Activated CD4-positive, alpha-beta T cell treated with anti-CD3 and anti-CD28 coated beads, Interleukin-2, amount 10 ng/mL, durations not matched to agents 24 days and 14 days (primary cell): ENCODE results near the gene CHST3. TPM values are rescaled to one million over a fixed set of nuclear protein-coding genes. Genes with fewer than 3 reads are reported as not detected.

Experiments used
- DNase-seq: peaks from one replicate; pipeline ENCODE4 v3.0.0; 2022
- H3K27ac Mint-ChIP-seq: one replicate; pipeline ENCODE4 v1.8.0; 2022; ENCODE audit warnings: mild to moderate bottlenecking, mixed read lengths
- H3K27me3 Mint-ChIP-seq: one replicate; pipeline ENCODE4 v1.8.0; 2022; ENCODE audit warnings: mixed read lengths
- H3K36me3 Mint-ChIP-seq: one replicate; pipeline ENCODE4 v1.8.0; 2022; ENCODE audit warnings: low read depth, mild to moderate bottlenecking, mixed read lengths
- H3K4me1 Mint-ChIP-seq: one replicate; pipeline ENCODE4 v1.8.0; 2021; ENCODE audit warnings: mixed read lengths
- H3K4me3 Mint-ChIP-seq: one replicate; pipeline ENCODE4 v1.8.0; 2022; ENCODE audit warnings: mild to moderate bottlenecking, moderate library complexity, mixed read lengths
- H3K9me3 Mint-ChIP-seq: one replicate; pipeline ENCODE4 v1.8.0; 2021; ENCODE audit warnings: mixed read lengths
- intact Hi-C: fragments of 100-400 bp; cut with micrococcal nuclease; formaldehyde crosslinking; loops from one replicate; pipeline ENCODE4 v1.15.1; 2023
- total RNA-seq: library from RNA; stranded (reverse); gene quantifications from 2 replicates; pipeline ENCODE4 v1.2.3, GENCODE V29; 2022

CHST3 gene
- total RNA-seq, 1 donor from 2014 or later, result 0.63 TPM

DNA sequence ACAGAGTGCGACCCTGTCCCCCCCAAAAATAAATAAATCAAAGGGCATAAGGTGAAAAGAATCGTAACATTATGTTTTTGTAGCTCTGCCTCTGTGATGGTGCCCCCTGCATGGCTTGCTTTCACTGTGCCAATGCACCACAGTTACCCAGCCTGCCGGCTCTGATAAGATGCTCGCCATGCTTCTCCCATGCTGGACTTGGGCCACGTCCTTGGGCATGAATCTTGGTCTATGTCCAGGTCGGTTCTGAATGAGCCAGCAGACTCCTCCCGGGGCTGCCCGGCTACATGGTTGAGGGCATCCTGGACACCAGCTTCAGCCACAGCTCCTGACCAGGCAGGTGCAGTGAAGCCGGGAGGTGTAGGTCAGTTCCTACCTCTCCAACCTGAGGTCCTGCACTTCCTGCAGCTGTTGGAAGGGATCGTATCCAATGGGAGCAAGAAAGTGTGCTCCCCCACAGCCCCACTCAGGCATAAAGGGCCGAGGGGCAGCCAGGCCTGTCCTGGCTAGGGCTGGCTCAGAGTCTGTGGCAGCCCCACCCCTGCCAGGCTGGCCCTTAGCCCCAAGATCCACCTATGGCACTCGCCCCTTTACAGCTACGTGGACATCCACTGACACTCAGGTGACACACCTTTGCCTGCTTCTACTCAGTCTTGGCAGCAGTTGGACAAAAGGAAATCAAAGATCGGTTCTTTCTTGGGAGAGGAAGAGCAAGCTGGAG, 34.1 kb downstream of the CHST3 start:
- peaks cover 2% of the 10 kb centered on the region for H3K27me3 Mint-ChIP-seq
- intact Hi-C loops, result no loop called here
- H3K4me3 Mint-ChIP-seq, result no peak overlapping the region

DNA sequence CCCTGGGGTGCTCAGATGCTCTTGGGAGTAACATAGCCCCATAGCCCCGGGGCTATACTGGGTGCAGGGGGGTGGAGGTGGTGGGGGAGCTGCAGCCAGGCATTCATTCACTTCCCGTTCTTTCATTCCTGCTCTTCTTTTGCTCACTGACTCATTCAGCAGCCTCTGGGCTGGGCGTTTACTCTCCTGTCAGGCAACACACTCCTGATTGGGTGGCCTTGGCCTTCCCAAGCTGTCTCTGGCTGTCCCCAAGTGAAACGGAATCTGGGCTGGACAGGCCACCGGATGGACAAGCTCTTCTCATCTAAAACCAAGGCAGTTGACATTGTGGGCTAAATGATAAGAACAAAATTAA, 34.6 kb downstream of the CHST3 start:
- Mint-ChIP-seq H3K4me1 (no peaks in the 10 kb centered on the region), H3K27me3 (no peaks in the 10 kb centered on the region), H3K4me3 (no peak overlapping the region), H3K36me3 (no peaks in the 10 kb centered on the region), H3K27ac (no peak overlapping the region), H3K9me3 (no peaks in the 10 kb centered on the region)
- DNase-seq, result no peak
- intact Hi-C loops, result no loop called here

More for the DNA sequence above, 34.1 kb downstream of the CHST3 start:
- Mint-ChIP-seq H3K4me1 (no peaks in the 10 kb centered on the region), H3K36me3 (no peaks in the 10 kb centered on the region), H3K9me3 (no peaks in the 10 kb centered on the region), H3K27ac (no peak overlapping the region)
- DNase-seq, result no peak

DNA sequence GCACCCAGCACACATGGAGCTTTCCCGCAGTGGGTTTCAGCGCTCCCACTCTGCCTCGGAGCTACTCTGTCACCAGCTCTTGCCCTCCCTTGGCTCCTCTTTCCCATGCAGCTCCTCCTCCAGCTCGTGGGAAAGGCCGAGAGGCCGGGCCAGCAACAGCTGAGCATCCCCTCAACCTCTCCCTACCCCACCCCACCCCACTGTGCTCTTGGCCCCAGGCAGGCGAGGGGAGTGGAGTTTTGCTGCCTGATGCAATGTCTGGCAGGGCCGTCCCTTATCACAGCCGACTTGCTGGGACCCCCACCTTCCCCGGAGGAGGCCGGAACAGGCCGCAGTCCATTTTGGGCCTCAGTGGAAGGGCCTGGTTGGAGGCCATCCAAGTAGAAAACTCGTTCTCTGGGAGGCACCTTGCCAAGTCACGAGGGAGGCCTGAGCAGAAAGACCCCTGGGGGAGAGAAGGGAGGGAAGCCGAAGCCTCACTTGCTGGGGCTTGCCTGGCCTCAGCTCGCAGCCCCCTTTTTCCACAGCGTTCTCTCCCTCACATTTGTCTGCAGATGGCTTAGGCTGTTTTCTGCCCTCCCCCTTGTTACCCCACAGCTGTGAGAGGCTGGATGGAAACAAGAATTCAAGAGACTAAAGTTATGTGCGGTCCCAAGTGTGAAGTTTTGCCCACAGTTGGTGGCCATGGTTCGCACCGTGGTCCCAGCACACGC, 35.3 kb downstream of the CHST3 start:
- Mint-ChIP-seq H3K4me3 (no peak overlapping the region), H3K9me3 (no peaks in the 10 kb centered on the region), H3K27me3 (no peaks in the 10 kb centered on the region), H3K27ac (no peak overlapping the region), H3K36me3 (no peaks in the 10 kb centered on the region), H3K4me1 (no peaks in the 10 kb centered on the region)
- DNase-seq, result no peak
- intact Hi-C loops, result no loop called here

DNA sequence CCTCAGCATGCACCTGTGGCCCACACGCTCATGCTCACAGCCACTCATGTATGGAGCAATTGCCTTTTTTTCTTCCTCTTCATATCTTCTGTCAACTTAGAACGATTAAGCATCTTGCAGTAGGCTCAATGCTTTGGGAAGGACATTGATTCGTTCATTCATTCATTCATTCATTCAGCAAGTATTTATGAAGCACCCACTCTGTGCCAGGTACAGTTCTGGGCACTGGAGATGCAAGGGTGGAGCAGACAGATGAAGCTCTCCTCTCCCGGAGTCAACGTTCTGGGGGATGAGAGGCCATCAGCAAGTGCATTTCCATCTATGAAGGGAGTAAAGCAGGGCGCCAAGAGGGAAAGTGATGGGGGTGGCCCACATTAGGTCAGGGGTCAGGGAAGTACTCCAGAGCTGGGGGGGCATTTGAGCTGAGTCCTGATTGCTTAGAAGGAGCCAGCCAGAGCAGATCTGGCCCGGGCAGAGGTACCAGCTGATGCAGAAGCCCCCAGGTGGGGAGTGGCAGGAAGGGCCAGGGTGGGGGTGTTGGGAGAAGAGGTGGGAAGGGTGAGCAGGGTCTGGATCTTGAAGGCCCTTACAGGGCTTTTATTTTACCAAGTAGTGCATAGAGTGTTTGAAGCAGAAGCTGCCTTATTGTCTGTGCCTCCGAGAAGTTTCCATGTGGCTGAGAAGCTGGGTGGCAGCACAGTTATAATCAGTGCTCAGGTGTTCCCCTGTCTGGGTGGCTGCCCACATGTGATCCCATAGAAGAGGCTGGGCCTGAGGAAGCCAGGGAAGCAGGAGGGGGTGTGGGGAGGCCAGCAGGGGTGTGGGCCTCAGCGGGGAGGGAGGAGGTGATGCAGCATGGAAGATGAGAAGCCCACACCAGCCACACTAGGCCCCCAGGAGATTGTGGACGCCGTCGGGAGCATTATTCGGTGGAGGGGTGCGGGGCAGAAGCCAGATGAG, 36.2 kb downstream of the CHST3 start:
- intact Hi-C loops, result no loop called here
- H3K27me3 Mint-ChIP-seq, result no peaks in the 10 kb centered on the region
- H3K9me3 Mint-ChIP-seq, result no peaks in the 10 kb centered on the region
- no peak overlapping the region for H3K4me3 Mint-ChIP-seq
- no peaks in the 10 kb centered on the region for H3K4me1 Mint-ChIP-seq
- H3K36me3 Mint-ChIP-seq, result no peaks in the 10 kb centered on the region
- H3K27ac Mint-ChIP-seq, result no peak overlapping the region
- no peak for DNase-seq

DNA sequence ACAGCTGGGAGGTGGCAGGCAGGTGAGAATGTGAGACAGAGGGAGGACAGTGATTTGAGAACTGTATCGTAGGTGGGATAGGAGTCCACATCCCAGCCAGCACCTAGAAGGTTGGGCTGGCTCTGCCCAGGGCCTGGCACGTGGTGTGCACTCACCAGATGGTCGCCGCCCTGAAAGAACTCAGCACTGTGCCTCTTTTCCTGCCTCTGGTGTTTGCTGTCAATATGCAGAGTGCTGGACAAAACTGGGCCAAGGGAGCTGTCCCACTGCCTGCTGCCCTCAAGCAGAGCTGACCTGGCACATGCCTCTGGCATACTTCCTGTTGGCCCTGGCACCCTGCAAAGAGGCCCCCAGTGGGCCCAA, 36.8 kb downstream of the CHST3 start:
- DNase-seq, result no peak
- Mint-ChIP-seq H3K27ac (no peak overlapping the region), H3K4me3 (no peak overlapping the region), H3K4me1 (no peaks in the 10 kb centered on the region), H3K36me3 (no peaks in the 10 kb centered on the region), H3K27me3 (no peaks in the 10 kb centered on the region), H3K9me3 (no peaks in the 10 kb centered on the region)
- intact Hi-C loops, result no loop called here

DNA sequence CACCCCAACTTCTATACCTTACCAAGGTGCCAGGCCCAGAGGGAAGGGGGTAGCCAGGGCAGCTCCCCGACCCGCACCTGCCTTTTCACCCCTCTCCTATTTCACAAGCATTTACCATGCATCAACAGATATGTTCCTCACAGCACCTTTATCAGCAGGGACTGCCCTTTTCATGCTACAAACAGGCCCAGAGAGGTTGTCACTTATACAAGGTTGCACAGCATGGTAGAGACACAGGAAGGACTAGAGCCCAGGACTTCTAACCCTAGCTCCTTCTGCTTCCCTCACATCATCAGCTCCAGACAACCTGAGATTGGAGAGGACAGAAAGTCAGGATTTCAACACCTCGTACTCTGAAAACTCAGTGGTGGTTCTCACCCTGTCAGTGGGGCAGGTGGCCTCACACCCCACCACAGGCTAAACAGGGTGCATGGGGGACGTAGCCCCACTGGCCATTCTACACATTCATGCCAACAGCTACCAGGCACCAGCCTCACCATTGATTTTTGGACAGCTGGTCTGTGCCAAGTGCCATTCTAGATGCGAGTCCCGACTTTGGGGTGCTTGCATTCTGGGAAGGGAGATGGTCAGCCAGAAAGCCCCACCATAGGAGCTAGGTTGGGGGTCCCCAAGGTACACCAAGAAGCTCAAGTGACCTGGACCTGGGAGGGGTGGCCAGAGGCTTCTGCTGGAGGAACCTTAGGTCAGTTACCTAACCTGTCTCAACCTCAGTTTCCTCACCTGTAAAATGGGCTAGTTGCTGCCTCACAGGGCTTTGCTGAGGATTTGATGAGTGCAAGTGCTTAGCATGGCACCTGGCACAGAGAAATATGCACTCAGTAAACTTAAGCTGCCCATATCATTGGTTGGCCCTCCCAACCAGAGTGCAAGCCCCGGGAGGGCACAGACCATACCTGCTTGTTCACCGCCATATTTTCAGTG, 38.4 kb downstream of the CHST3 start:
- no peak for DNase-seq
- no peaks in the 10 kb centered on the region for H3K27me3 Mint-ChIP-seq
- intact Hi-C loops, result no loop called here
- no peaks in the 10 kb centered on the region for H3K9me3 Mint-ChIP-seq
- no peaks in the 10 kb centered on the region for H3K36me3 Mint-ChIP-seq
- H3K27ac Mint-ChIP-seq, result no peak overlapping the region
- no peak overlapping the region for H3K4me3 Mint-ChIP-seq
- no peaks in the 10 kb centered on the region for H3K4me1 Mint-ChIP-seq

DNA sequence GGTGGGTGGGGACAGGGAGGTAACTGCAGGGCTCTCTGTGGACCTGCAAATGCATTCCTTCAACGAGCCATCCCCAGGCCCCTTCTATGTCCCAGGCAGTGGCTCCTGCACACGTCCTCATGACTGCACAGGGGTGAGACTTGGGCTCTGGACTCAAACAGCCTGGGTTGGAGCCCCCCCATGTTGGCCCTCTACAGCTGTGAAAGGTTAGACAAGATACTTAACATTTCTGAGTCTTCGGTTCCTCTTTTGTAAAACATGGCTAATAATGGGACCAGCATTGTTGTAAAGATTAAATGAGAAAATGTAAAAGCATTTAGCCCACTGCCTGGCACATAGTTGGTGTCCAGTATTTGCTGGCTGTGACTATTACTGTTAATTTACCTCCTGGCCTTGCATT, 41.8 kb downstream of the CHST3 start:
- Mint-ChIP-seq H3K9me3 (no peaks in the 10 kb centered on the region), H3K27ac (no peak overlapping the region), H3K27me3 (no peaks in the 10 kb centered on the region), H3K36me3 (no peaks in the 10 kb centered on the region), H3K4me3 (no peak overlapping the region), H3K4me1 (no peaks in the 10 kb centered on the region)
- intact Hi-C loops, result no loop called here
- no peak for DNase-seq

DNA sequence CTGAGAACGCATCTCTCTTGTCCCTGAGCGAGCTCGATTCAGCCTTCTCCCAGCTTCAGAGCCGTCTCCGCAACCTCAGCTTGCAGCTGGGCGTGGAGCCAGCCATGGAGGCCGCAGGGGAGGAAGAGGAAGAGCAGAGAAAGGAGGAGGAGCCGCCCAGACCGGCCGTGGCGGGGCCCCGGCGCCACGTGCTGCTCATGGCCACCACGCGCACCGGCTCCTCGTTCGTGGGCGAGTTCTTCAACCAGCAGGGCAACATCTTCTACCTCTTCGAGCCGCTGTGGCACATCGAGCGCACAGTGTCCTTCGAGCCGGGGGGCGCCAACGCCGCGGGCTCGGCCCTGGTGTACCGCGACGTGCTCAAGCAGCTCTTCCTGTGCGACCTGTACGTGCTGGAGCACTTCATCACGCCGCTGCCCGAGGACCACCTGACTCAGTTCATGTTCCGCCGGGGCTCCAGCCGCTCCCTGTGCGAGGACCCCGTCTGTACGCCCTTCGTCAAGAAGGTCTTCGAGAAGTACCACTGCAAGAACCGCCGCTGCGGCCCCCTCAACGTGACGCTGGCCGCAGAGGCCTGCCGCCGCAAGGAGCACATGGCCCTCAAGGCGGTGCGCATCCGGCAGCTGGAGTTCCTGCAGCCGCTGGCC, 43.2 kb downstream of the CHST3 start:
- no peaks in the 10 kb centered on the region for H3K27me3 Mint-ChIP-seq
- intact Hi-C loops, result no loop called here
- H3K27ac Mint-ChIP-seq, result no peak overlapping the region
- H3K4me1 Mint-ChIP-seq, result no peaks in the 10 kb centered on the region
- H3K4me3 Mint-ChIP-seq, result no peak overlapping the region
- H3K36me3 Mint-ChIP-seq, result no peaks in the 10 kb centered on the region
- DNase-seq, result no peak
- no peaks in the 10 kb centered on the region for H3K9me3 Mint-ChIP-seq

DNA sequence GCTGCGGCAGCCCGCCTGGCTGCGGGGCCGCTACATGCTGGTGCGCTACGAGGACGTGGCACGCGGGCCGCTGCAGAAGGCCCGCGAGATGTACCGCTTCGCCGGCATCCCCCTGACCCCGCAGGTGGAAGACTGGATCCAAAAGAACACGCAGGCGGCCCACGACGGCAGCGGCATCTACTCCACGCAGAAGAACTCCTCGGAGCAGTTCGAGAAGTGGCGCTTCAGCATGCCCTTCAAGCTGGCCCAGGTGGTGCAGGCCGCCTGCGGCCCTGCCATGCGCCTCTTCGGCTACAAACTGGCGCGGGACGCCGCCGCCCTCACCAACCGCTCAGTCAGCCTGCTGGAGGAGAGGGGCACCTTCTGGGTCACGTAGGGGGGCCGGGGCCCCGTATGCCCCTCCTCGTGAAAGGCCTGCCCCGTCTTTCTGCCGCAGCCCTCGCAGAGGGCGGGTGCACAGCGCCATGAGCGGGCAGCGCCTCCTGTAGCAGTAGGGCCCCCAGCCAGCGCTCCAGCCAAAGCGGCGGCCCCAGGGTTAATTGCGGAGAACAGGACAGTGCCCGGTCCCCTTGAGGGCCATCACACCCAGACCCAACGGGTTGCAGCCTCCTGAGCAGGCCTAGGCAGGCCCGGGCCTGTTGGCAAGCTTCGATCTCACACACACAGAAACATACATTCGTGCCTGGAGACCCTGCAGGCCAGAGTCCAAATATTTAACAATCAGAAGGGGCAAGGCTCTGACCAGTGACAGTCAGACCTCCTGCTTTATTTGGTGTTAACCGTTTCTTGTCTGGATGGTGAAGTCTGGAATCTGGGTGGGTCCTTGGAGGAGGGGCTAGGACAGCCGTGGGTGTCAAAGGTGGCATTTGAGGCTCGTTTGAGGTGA, 44.1 kb downstream of the CHST3 start:
- no peaks in the 10 kb centered on the region for H3K9me3 Mint-ChIP-seq
- H3K27ac Mint-ChIP-seq, result no peak overlapping the region
- no peaks in the 10 kb centered on the region for H3K27me3 Mint-ChIP-seq
- H3K36me3 Mint-ChIP-seq, result no peaks in the 10 kb centered on the region
- no peak for DNase-seq
- no peak overlapping the region for H3K4me3 Mint-ChIP-seq
- intact Hi-C loops, result no loop called here
- H3K4me1 Mint-ChIP-seq, result no peaks in the 10 kb centered on the region

DNA sequence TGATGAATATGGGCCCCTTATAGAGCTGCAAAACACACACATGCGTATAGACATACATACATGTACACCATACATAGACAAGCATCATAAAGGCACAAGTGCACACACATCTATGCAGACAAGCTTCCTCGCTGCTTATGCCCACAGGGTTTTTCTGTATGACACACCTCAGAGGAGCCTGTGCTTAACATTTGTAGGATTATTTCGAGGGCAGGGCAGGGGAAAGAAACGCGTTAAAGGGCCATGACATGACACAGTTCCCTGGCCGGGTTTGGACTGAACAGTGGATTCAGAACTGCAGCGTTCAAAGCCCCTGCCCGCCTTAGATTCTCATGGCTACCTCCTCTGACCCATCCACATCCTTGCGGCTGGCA, 44.8 kb downstream of the CHST3 start:
- no peaks in the 10 kb centered on the region for H3K4me1 Mint-ChIP-seq
- DNase-seq, result no peak
- no peak overlapping the region for H3K27ac Mint-ChIP-seq
- H3K9me3 Mint-ChIP-seq, result no peaks in the 10 kb centered on the region
- no peaks in the 10 kb centered on the region for H3K36me3 Mint-ChIP-seq
- intact Hi-C loops, result no loop called here
- no peaks in the 10 kb centered on the region for H3K27me3 Mint-ChIP-seq
- no peak overlapping the region for H3K4me3 Mint-ChIP-seq

DNA sequence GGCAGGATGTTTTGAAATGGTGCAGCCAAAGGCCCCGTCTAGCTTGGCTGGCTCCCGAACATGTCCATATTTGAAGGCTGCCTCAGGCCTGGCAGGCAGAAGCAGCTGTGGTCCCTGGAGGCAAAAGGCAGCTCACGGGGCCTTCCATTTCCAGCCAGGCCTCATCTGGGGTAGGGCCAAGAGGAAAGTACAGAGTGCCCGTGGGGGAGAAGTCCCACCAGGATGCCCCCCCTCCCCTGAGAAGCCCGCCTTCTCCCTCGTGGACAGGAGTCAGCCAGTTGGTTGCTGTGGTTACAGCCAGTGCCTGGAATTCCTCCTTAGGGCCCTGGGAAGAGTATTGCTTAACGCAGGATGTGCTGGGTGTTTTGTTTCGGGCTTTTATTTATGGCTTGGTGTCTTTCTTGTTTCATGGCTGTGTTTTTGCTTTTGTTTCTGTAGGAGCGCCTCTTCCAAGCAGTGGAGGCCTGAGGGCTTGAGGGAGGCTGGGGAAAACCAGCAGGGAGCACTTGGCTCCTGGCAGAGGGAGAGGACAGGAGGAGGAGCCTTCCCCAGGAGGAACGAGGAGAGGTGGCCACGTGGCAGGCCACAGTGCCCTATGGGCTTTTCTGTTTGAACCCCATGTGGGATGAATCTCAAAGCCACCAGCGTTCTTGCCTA, 45.4 kb downstream of the CHST3 start:
- no peak for DNase-seq
- Mint-ChIP-seq H3K27me3 (no peaks in the 10 kb centered on the region), H3K9me3 (no peaks in the 10 kb centered on the region), H3K36me3 (no peaks in the 10 kb centered on the region), H3K4me1 (no peaks in the 10 kb centered on the region), H3K4me3 (no peak overlapping the region), H3K27ac (no peak overlapping the region)
- intact Hi-C loops, result no loop called here
